Glutamatergic neuron (in vitro differentiated cells): ENCODE results near the gene PLEKHM3. TPM values are rescaled to one million over a fixed set of nuclear protein-coding genes. Genes with fewer than 3 reads are reported as not detected.

Experiments
- DNase-seq: peaks from one replicate; pipeline ENCODE4 v3.0.0; 2022
- H3K27ac Mint-ChIP-seq: one replicate; pipeline ENCODE4 v1.8.0; 2020; ENCODE audit warnings: mild to moderate bottlenecking, mixed read lengths, inconsistent platforms; ENCODE audit not compliant: unreplicated experiment
- H3K27me3 Mint-ChIP-seq: one replicate; pipeline ENCODE4 v1.8.0; 2020; ENCODE audit warnings: mild to moderate bottlenecking, moderate library complexity, mixed read lengths, inconsistent platforms; ENCODE audit not compliant: unreplicated experiment
- H3K36me3 Mint-ChIP-seq: one replicate; pipeline ENCODE4 v1.8.0; 2020; ENCODE audit warnings: mild to moderate bottlenecking, mixed read lengths, inconsistent platforms; ENCODE audit not compliant: unreplicated experiment
- H3K4me1 Mint-ChIP-seq: one replicate; pipeline ENCODE4 v1.8.0; 2020; ENCODE audit warnings: mild to moderate bottlenecking, low read depth, mixed read lengths, inconsistent platforms; ENCODE audit not compliant: unreplicated experiment
- H3K4me3 Mint-ChIP-seq: one replicate; pipeline ENCODE4 v1.8.0; 2020; ENCODE audit warnings: mild to moderate bottlenecking, mixed read lengths, inconsistent platforms; ENCODE audit not compliant: unreplicated experiment
- H3K9me3 Mint-ChIP-seq: one replicate; pipeline ENCODE4 v1.8.0; 2020; ENCODE audit warnings: mild to moderate bottlenecking, moderate library complexity, mixed read lengths, inconsistent platforms; ENCODE audit not compliant: unreplicated experiment
- CTCF ChIP-seq: fragments of 200-600 bp; sonication (generic); IDR thresholded peaks from one replicate; pipeline ENCODE4 v1.5.0; 2021; ENCODE audit not compliant: partially characterized antibody, unreplicated experiment
- total RNA-seq: library from RNA; stranded (reverse); fragmentation: NEBNext Ultra II Directional; extraction: Animal tissue kit (Norgen Biotek cat#: 25700); gene quantifications from one replicate; pipeline ENCODE4 v1.2.1, GENCODE V29; 2021; ENCODE audit not compliant: unreplicated experiment

Gene PLEKHM3
- total RNA-seq, 1 donor from 2014 or later: 19.5 TPM

DNA sequence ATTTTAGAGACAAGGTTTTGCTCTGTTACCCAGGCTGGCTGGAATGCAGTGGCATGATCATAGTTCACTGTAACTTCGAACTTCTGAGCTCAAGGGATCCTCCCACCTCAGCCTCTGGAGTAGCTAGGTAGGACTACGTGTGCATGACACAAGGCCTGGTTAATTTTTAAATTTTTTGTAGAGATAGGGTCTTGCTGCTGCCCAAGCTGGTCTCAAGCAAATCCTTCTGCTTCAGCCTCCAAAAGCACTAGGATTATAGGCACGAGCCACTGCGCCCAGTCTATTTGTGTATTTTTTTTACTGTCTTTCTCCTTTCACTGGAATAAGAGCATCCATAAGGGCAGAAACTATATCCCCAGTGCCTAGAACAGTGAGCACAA is 89.3 kb downstream of the PLEKHM3 start:
- Mint-ChIP-seq H3K27ac (no peak overlapping the region), H3K27me3 (no peaks in the 10 kb centered on the region), H3K4me3 (no peak overlapping the region), H3K4me1 (peaks cover 3% of the 10 kb centered on the region), H3K9me3 (no peaks in the 10 kb centered on the region), H3K36me3 (no peaks in the 10 kb centered on the region)
- no peak for TF ChIP-seq CTCF
- DNase-seq: no peak

DNA sequence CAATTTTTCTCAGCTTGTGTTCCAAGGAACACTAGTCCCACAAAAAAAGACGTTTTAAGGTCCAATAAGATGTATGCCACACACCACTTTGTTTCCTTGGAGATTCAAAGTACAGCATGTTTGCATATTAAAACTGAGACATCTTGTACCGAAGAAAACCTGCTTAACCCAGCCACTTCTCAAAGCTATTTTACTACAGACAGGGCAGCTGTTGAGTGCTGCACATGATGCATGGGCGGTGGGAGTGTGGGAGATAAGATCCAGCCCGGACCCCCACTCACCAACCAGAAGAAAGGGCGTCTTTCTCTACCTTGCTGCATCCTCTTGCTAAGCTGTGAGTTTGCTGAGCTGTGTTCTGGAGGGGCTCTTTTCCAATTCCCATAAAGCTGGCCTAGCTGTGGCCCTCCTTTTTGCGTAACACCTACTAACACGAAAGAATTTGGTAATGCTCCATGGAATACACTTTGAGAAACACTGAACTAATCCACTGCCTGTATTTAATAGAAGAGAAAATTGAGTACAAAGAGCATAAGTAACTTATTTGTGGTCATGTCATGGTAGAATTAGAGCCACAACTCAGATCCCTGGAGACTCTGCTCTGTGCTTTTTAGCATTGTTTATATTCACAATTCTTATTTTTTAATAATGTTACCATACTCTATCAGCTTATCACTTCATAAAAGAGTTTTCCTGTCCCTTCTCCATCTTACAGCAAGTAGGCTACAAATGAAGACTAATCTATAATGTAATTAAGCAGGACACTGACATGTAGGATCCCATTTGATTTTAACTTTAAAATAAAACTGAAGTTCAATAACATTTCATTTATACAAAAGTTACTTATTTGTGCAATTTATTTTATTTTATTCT is 90.0 kb downstream of the PLEKHM3 start:
- peaks cover 3% of the 10 kb centered on the region for H3K4me1 Mint-ChIP-seq
- H3K9me3 Mint-ChIP-seq: no peaks in the 10 kb centered on the region
- no peak for DNase-seq
- no peaks in the 10 kb centered on the region for H3K36me3 Mint-ChIP-seq
- H3K27me3 Mint-ChIP-seq: no peaks in the 10 kb centered on the region
- TF ChIP-seq CTCF: no peak
- no peak overlapping the region for H3K27ac Mint-ChIP-seq
- H3K4me3 Mint-ChIP-seq: no peak overlapping the region

DNA sequence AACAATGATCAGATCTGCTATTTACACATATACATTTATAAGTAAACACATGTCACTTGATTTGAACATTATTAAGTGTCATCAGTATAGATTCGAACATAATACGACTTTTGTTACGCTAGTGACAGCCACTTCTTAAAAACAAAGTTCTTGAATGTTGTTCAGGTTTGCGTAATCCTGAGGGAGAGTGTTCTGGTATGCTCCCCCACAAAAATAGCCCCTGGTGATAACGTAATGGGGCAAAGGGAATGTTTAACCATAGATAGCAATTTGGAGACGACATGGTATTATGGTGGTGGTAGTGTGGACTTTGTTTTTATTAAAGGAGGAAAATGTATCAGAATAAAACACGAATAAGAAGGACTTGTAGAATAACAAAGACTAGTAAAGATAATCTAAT is 90.6 kb downstream of the PLEKHM3 start:
- no peak overlapping the region for H3K4me3 Mint-ChIP-seq
- H3K4me1 Mint-ChIP-seq: peaks cover 3% of the 10 kb centered on the region
- DNase-seq: no peak
- no peaks in the 10 kb centered on the region for H3K9me3 Mint-ChIP-seq
- no peaks in the 10 kb centered on the region for H3K27me3 Mint-ChIP-seq
- no peak overlapping the region for H3K27ac Mint-ChIP-seq
- TF ChIP-seq CTCF: no peak
- no peaks in the 10 kb centered on the region for H3K36me3 Mint-ChIP-seq

GRCh38 chr2:207933396-207934065 is 91.8 kb downstream of the PLEKHM3 start:
- Mint-ChIP-seq H3K27ac (no peak overlapping the region), H3K27me3 (no peaks in the 10 kb centered on the region), H3K9me3 (no peaks in the 10 kb centered on the region), H3K4me1 (peaks cover 3% of the 10 kb centered on the region), H3K36me3 (no peaks in the 10 kb centered on the region), H3K4me3 (no peak overlapping the region)
- DNase-seq: no peak
- TF ChIP-seq CTCF: no peak

GRCh38 chr2:207932106-207932505 is 93.2 kb downstream of the PLEKHM3 start:
- Mint-ChIP-seq H3K36me3 (no peaks in the 10 kb centered on the region), H3K9me3 (no peaks in the 10 kb centered on the region), H3K4me1 (peaks cover 3% of the 10 kb centered on the region), H3K27me3 (no peaks in the 10 kb centered on the region), H3K4me3 (no peak overlapping the region), H3K27ac (no peak overlapping the region)
- DNase-seq: no peak
- no peak for TF ChIP-seq CTCF
